Activated naive CD4-positive, alpha-beta T cell treated with anti-CD3 and anti-CD28 coated beads, Interleukin-2, amount 50 U/mL, for 24 hours (primary cell): Measurements from ENCODE around the gene MYO1A.
"Not testable (repeated sequence)": the region's sequence is repeated elsewhere in the genome, so short reads cannot be mapped to it uniquely, and the experiment has no call there.

Source experiments
- H3K27ac Mint-ChIP-seq: one replicate; pipeline ENCODE4 v1.8.0; 2021; ENCODE audit warnings: mild to moderate bottlenecking, mixed read lengths
- H3K27me3 Mint-ChIP-seq: one replicate; pipeline ENCODE4 v1.8.0; 2021; ENCODE audit warnings: mixed read lengths
- H3K36me3 Mint-ChIP-seq: one replicate; pipeline ENCODE4 v1.8.0; 2021; ENCODE audit warnings: mixed read lengths
- H3K4me1 Mint-ChIP-seq: one replicate; pipeline ENCODE4 v1.8.0; 2021; ENCODE audit warnings: mixed read lengths
- H3K4me3 Mint-ChIP-seq: one replicate; pipeline ENCODE4 v1.8.0; 2021; ENCODE audit warnings: mild to moderate bottlenecking, mixed read lengths
- H3K9me3 Mint-ChIP-seq: one replicate; pipeline ENCODE4 v1.8.0; 2021; ENCODE audit warnings: mixed read lengths

MYO1A gene

DNA sequence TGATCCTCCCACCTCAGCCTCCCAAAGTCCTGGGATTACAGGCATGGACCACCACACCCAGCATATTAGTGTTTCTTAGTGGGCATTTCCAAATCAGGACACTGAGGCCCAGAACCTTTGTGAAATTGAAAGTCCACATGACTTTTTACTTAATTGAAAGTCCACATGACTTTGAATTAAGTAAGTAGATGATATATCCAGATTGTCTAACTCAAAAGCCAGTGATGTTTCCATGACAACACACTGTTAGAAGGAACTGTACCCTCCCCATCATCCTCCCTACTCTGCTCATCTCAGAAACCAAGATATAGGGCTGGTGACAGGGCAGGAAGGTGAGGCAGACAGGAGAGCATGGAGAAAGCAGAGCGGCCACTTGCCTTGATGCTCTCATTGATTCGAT, 7.2 kb downstream of the MYO1A start:
- no peak overlapping the region for H3K4me3 Mint-ChIP-seq
- no peaks in the 10 kb centered on the region for H3K9me3 Mint-ChIP-seq
- peaks cover 31% of the 10 kb centered on the region for H3K4me1 Mint-ChIP-seq
- H3K27me3 Mint-ChIP-seq: no peaks in the 10 kb centered on the region
- H3K36me3 Mint-ChIP-seq: no peaks in the 10 kb centered on the region
- H3K27ac Mint-ChIP-seq: no peak overlapping the region

GRCh38 chr12:57040750-57041149, 9.2 kb downstream of the MYO1A start:
- Mint-ChIP-seq H3K27ac (no peak overlapping the region), H3K9me3 (no peaks in the 10 kb centered on the region), H3K27me3 (no peaks in the 10 kb centered on the region), H3K36me3 (no peaks in the 10 kb centered on the region), H3K4me3 (no peak overlapping the region), H3K4me1 (peaks cover 12% of the 10 kb centered on the region)

DNA sequence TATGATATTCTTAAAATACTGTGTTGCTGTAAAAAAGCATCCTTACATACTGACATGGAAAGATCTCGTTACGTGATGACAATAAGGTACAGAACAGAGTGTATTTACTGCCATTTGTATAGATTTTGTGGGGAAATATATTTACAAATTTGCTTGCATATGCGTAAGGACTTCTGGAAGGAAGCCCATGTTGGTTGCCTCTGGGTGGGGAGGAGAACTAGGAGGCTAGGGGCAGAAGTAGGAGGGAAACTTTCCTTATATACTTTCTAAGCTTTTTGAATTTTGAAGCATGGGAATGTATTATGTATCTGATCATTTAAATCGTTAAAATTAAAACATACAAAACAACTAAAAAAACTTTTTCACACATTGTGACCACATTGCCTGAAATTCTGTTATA, 9.7 kb downstream of the MYO1A start:
- Mint-ChIP-seq H3K27ac (no peak overlapping the region), H3K27me3 (no peaks in the 10 kb centered on the region), H3K4me3 (no peak overlapping the region), H3K4me1 (peaks cover 9% of the 10 kb centered on the region), H3K36me3 (no peaks in the 10 kb centered on the region), H3K9me3 (no peaks in the 10 kb centered on the region)

DNA sequence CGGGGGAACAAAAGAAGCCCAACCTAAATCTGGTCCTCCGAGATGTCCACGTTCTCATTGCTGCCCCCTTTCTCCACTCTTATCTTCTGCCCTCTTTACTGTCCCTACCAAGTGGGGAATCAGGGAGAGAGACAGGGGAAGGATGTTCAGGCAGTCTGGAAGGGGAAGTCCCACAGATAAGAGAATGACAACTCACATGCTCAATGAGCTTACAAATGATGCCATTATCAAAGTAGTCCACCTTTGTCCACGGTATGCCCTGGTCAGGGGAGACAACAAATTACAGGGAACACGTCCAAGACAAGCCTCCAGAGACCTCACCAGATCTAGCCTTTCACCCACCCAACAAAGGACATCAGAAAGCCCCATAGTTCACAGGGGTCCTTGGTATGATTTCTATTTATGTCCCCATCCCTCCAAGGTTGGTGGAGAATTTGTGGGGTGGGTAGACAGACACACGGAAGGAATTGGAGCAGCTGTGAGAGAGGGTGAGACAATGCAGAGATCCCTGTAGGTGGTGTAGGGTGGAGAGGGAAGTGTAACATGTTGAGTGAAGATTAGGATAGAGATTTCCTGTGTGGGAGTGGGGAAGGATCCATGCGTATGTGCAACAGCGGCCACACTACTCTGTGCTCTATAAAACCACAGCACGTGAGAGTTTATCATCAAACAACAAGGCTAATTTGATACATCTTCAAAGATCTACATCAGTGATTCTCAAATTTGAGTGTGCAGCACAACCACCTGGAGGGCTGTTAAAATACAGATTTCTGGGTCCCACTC, 10.7 kb downstream of the MYO1A start:
- H3K27ac Mint-ChIP-seq: peak overlapping the region; percentile 57
- peaks cover 8% of the 10 kb centered on the region for H3K4me1 Mint-ChIP-seq
- H3K4me3 Mint-ChIP-seq: no peak overlapping the region
- H3K27me3 Mint-ChIP-seq: no peaks in the 10 kb centered on the region
- no peaks in the 10 kb centered on the region for H3K9me3 Mint-ChIP-seq
- no peaks in the 10 kb centered on the region for H3K36me3 Mint-ChIP-seq

- H3K4me1 Mint-ChIP-seq: peaks cover 11% of the 10 kb centered on the region
- H3K4me3 Mint-ChIP-seq: no peak overlapping the region
- no peaks in the 10 kb centered on the region for H3K9me3 Mint-ChIP-seq
- no peak overlapping the region for H3K27ac Mint-ChIP-seq
- no peaks in the 10 kb centered on the region for H3K36me3 Mint-ChIP-seq
- H3K27me3 Mint-ChIP-seq: no peaks in the 10 kb centered on the region
Measured at GRCh38 chr12:57037264-57037663, 12.7 kb downstream of the MYO1A start.

GRCh38 chr12:57033431-57033830, 16.5 kb downstream of the MYO1A start:
- no peaks in the 10 kb centered on the region for H3K27me3 Mint-ChIP-seq

DNA sequence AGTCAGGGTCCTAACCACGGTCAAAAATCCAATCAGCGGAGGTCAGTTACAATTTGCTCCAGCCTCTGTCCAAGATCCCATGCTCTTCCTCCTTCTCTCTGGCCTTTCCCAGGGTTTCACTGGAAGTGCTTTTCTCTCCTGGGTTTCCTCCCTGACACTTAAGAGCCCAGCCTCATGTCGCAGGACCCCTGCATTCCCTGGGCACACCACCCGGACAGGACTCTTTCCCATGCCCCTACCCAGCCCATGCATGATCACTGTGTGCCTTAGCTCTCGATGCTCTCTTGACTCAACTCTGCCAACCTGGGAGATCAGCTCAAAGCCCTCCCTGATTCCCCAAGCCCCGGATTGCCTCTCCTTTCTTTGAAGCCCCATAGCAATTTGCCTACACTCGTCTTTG, 18.1 kb downstream of the MYO1A start:
- Mint-ChIP-seq H3K27me3 (no peaks in the 10 kb centered on the region), H3K4me3 (peak overlapping the region; percentile 13), H3K36me3 (no peaks in the 10 kb centered on the region), H3K9me3 (no peaks in the 10 kb centered on the region), H3K4me1 (peaks cover 46% of the 10 kb centered on the region), H3K27ac (no peak overlapping the region)

More at GRCh38 chr12:57033431-57033830, 16.5 kb downstream of the MYO1A start:
- H3K4me3 Mint-ChIP-seq: no peak overlapping the region
- H3K9me3 Mint-ChIP-seq: no peaks in the 10 kb centered on the region
- peaks cover 30% of the 10 kb centered on the region for H3K4me1 Mint-ChIP-seq
- no peaks in the 10 kb centered on the region for H3K36me3 Mint-ChIP-seq
- no peak overlapping the region for H3K27ac Mint-ChIP-seq

DNA sequence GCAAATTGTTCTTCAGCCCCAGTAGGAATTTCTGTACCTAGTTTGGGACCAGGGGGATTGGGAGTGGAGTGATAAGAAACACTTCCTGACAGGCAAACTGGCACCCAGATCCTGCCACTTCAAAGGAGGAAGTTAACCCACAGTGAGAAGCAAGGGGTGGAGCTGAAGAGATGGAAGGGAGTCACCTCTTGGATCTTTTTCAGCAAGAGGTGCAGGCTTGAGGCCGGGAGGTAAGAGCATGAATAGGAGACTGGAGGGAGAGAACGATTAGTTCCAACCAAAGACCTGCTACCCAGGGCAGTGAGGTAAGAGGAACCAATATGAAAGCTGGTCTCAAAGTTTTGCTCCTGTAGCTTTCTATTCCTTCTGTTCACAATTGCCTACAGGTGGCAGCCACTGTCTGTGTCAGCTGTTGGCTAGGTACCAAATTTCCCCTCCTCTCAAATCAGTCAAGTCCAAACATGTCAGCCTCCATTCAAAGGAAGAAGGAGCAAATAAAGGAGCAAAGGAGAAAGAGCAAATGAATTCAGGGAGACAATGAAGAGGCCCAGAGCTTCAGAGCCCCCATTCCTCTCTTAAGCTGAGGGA, 18.7 kb downstream of the MYO1A start:
- H3K9me3 Mint-ChIP-seq: no peaks in the 10 kb centered on the region
- H3K4me1 Mint-ChIP-seq: peaks cover 52% of the 10 kb centered on the region
- H3K36me3 Mint-ChIP-seq: no peaks in the 10 kb centered on the region
- H3K4me3 Mint-ChIP-seq: no peak overlapping the region
- H3K27me3 Mint-ChIP-seq: no peaks in the 10 kb centered on the region
- peak overlapping the region; percentile 80 for H3K27ac Mint-ChIP-seq

DNA sequence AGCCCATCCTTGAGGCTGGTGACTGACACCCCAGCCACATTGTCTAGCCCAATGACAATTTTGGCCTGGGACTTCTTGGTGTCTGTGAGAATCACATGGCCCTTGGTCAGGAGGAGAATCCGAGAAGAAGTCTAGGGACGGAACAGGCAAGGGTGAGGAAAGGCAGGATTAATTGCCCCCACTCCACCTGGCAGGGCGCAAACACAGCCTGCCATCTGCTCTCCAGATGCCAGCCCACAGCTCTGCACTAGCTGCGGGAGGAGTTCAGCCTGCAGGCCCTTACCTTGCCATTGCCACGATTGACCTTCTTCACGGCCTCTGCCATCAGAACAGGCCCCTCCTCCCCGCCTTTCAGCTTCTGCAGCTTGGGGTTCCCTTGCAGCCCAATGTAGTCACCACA, 20.5 kb downstream of the MYO1A start:
- no peaks in the 10 kb centered on the region for H3K27me3 Mint-ChIP-seq
- no peaks in the 10 kb centered on the region for H3K36me3 Mint-ChIP-seq
- no peak overlapping the region for H3K4me3 Mint-ChIP-seq
- H3K27ac Mint-ChIP-seq: no peak overlapping the region
- H3K4me1 Mint-ChIP-seq: peaks cover 59% of the 10 kb centered on the region
- no peaks in the 10 kb centered on the region for H3K9me3 Mint-ChIP-seq

DNA sequence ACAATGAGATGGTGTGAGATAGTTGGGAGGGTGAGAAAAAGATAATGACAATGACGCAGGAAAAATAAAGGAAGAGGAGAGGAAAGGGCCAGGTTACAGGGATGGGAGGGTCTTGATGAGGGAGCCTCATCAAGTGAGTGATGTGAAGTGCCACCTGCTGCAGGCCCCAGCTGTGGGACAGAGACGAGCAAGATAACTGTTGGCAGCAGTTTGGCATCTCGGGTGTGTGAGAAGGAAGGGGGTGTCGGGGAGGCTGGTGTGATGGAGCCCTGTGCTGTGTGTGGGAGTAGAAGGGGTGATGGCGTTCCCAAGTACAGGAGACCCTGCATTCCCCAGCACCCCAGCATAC, 22.1 kb downstream of the MYO1A start:
- peaks cover 67% of the 10 kb centered on the region for H3K4me1 Mint-ChIP-seq
- peak overlapping the region; percentile 92 for H3K27ac Mint-ChIP-seq
- no peaks in the 10 kb centered on the region for H3K27me3 Mint-ChIP-seq
- H3K9me3 Mint-ChIP-seq: no peaks in the 10 kb centered on the region
- no peaks in the 10 kb centered on the region for H3K36me3 Mint-ChIP-seq
- peak overlapping the region; percentile 73 for H3K4me3 Mint-ChIP-seq

DNA sequence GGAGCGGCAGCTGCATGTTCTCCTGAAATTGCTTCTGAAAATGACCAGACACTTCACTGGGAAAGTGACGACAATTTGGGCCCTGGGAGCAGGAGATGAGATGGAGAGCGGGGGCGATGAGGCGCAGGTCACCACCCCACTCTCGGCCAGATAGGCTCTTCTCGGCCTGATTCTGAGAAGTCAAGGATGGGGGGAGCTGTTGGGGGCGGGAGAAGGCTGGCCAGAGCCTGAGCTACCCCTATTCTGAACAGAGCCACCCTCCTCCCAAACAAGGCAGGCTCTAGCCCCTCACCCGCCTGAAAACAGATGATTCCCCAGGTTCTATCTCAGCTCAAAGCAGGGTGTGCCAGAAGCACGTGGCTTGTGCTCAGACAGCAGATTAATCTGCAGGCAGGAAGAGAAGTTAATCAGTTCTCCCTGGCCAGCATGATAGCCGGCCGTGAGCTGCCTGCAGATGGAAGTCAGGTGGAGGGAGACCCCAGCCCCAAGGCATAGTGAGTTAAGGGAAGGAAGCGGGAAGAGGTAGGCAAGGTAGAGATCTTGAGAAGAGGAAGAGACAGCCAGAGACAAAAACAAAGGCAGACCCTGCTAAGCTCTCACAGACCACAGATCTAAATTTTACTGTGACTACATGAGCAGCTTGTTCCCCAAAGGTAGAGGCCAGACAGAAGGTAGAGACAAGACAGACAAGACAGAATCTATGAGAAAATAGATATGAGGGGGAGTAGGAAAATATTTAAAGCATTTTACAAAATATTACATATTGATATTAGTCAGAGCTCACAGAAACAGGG, 22.7 kb downstream of the MYO1A start:
- Mint-ChIP-seq H3K9me3 (no peaks in the 10 kb centered on the region), H3K36me3 (no peaks in the 10 kb centered on the region), H3K27ac (peak overlapping the region; percentile 92), H3K4me1 (peaks cover 67% of the 10 kb centered on the region), H3K4me3 (peak overlapping the region; percentile 73), H3K27me3 (no peaks in the 10 kb centered on the region)

DNA sequence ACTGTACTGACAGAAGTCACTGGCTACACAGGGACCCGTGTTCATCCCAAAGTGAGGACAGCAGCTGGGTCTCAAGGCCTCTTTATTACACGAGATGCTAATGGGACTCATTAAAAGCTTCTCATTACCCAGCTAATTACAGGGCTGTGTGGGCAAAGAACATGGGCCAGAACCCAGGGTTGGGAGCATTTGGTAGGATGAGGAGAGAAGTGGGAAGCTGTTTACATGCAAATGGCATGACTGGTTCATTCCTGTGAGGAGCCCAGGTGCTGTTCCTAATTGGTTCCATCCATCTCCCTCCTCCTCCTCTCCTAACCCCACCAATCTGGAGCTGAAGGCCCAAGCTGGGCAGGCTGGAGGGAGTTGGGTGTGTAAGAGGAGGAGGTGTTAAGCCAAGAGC, 24.7 kb downstream of the MYO1A start:
- Mint-ChIP-seq H3K9me3 (no peaks in the 10 kb centered on the region), H3K4me1 (peaks cover 58% of the 10 kb centered on the region), H3K27me3 (no peaks in the 10 kb centered on the region), H3K27ac (peak overlapping the region; percentile 46), H3K36me3 (no peaks in the 10 kb centered on the region), H3K4me3 (no peak overlapping the region)

DNA sequence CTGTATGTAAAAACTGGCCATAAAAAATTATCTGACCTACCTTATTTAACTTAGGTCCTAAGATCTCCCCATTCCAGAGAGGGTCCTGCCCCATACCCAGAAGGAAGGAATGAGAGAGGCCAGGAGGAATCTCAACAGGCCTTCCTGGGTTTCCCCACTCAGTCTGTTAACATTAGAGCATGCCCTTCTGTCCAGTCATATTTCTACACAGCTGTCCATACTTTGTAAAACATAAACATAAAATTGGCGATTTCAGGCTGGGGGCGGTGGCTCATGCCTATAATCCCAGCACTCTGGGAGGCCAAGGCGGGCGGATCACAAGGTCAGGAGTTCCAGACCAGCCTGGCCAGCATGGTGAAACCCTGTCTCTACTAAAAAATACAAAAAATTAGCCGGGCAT, 27.6 kb downstream of the MYO1A start:
- H3K27ac Mint-ChIP-seq: not testable (repeated sequence)
- peaks cover 57% of the 10 kb centered on the region for H3K4me1 Mint-ChIP-seq

GRCh38 chr12:57019983-57020719, 29.8 kb downstream of the MYO1A start:
- Mint-ChIP-seq H3K9me3 (no peaks in the 10 kb centered on the region), H3K27me3 (no peaks in the 10 kb centered on the region), H3K36me3 (no peaks in the 10 kb centered on the region), H3K4me3 (peak overlapping the region; percentile 51), H3K27ac (peak overlapping the region; percentile 94), H3K4me1 (peaks cover 43% of the 10 kb centered on the region)

More for the DNA sequence above, 27.6 kb downstream of the MYO1A start:
- H3K27me3 Mint-ChIP-seq, H3K36me3 Mint-ChIP-seq, H3K9me3 Mint-ChIP-seq, H3K4me3 Mint-ChIP-seq: not testable (repeated sequence)

DNA sequence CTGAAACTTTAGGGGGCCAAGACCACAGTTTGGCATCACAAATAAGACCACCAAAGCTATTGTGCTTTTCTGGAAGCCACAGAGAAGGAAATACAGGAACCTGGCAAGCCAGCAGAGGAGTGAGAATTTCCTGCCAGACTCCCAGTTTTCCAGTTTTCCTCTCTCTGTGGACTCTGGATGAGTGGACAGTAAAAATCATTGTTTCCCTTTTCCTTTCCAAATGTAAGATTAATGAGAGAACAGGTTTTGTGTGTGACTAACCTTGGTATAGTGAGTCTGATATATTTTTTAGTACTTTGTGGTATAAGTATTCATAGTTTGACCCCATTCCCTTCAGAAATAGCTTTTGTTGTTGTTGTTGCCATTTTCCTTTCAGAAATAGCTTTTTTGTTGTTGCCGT, 31.0 kb downstream of the MYO1A start:
- Mint-ChIP-seq H3K9me3 (no peaks in the 10 kb centered on the region), H3K36me3 (no peaks in the 10 kb centered on the region), H3K4me1 (peaks cover 47% of the 10 kb centered on the region), H3K27me3 (no peaks in the 10 kb centered on the region), H3K4me3 (no peak overlapping the region), H3K27ac (peak overlapping the region; percentile 46)
